GM11168 (cell line): ENCODE measurements around the gene PNLIPRP2.

ENCODE experiments used
- in situ Hi-C: fragments of 300-500 bp; cut with MboI; formaldehyde crosslinking; loops from one replicate; pipeline ENCODE4 v1.12.0; 2022; ENCODE audit warnings: low sequenced_read_pairs; ENCODE audit not compliant: unreplicated experiment

Gene PNLIPRP2

DNA sequence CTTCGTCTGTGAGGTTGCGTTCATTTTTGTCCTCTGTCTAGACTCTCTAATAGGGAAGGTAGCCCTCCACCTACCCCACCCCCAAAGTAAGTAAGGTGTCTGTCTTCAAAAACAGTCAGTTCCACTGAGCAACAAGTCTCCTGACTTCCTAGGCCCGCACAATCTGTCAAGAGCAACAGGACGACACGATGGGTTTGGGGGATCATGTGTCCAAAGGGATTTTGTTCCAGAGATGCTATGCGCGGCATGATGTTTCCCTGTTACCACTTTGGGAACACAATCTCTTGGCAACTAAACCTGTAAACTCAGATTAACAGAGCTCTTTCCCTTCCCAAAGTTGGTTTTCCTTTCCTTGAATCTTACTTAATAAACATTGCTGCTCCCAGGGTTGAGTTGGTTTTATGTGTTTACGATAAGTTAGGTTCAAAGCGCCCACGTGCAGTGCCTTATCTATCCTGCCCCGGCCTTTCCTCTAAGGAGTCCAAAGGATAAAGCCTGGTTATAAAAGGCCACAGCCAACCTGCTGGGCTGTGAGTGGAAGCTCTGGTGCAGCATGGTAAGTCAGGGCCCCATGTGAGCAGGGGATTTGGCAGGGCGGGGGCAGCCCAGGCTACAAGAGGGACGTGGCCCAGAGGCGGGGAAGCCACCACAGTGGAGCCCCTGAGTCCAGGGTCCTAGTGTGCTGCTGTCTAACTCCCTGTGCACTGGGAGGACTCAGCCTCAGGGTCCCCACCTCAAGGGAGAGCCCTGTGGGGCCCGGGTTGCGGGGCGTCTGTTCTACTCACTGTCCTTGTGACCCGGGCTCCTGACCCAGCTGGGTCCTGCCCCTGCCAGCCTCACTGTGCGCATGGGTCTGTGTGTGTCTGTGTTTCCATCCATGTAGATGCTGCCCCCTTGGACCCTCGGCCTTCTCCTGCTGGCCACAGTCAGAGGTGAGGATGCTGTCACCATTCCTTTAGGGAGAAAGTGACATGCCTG is at the start of gene PNLIPRP2:
Gene PNLIPRP2 (plus strand): TSS at position 531 of the 978 bp plus-strand sequence.
- in situ Hi-C loops, result no loop called here

DNA sequence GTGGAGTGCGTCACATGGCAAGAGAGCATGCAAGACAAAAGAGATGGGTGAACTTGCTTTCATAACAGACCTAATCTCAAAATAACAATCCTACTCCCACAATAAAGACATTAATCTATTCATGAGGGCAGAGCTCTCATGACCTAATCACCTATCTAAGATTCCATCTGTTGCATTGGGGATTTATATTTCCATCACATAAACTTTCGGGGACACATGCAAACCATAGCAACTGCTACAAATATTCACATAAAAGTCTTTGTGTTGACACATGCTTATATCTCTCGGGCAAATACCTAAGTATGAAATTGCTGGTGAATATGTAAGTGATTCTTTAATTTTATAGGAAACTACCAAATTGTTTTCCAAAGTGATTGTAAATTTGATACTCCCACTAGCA is 46.0 kb upstream of the PNLIPRP2 start:
- in situ Hi-C loops, result no loop called here

DNA sequence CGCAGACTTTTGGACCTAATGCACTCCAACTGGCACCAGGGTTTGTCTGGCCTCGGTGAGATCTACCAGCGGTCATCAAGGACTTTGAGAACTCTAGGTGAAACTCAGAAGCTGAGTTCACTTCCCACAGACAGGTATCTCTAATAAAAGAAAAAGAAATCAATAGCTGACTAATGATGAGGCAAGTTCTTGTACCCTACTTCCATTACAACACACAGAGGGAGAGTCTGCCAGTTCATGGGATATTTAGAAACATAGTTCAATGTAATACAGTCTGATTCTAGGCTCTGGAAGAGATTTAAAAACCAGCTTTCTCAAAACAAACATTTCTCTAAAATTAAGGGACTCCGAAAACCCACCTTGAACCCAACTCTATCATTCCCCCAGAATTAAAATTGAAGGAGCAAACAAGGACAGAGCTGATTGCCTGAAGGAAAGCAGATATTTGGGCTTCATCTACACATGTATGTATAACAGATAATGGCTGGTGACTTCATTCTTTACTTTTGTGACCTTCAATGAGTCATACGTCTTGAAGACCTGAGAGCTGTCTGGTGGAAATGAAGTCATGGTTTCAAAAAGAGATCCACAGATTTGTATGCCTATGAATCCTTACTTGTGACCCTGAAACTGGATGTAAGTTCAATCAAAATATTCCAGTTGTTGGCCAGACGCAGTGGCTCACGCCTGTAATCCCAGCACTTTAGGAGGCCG is 32.7 kb upstream of the PNLIPRP2 start:
- in situ Hi-C loops, result no loop called here

DNA sequence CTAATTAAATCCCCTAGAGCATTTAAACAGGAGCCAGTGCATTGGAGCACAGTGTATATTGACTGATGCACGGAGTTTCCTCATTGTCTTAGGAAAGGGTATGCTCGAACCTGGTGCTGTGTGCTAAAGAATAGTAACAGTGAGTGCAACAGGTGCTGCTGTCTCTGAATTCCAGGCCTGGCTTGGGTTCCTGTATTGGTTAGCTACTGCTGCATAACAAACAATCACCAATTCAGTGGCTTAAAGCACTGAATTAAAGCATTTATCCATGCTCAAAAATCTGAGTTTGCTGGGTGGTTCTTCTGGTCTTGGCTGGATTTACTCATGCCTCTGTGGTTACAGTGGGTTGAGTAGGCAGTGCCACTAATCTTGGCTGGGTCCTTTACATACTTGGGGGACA is 31.8 kb upstream of the PNLIPRP2 start:
- in situ Hi-C loops, result no loop called here

DNA sequence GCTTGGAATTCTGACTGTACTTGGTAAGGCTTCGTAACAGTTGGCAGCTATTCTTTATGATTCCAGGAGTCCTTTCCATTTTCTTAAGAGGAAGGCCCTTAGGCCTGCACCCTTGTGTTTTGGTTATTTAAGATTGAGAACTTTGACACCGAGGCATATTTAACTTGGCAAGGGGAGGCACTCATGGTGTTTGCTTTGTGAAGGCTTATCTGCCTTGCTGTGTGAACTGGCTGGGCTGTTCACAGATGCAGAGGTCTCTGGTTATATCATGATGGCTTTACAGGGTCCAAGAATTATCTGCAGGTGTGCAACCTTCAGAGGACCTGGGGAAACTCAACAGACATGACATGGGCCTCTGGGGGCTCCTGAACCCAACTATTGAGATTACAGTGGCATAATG is 30.8 kb upstream of the PNLIPRP2 start:
- in situ Hi-C loops, result no loop called here

DNA sequence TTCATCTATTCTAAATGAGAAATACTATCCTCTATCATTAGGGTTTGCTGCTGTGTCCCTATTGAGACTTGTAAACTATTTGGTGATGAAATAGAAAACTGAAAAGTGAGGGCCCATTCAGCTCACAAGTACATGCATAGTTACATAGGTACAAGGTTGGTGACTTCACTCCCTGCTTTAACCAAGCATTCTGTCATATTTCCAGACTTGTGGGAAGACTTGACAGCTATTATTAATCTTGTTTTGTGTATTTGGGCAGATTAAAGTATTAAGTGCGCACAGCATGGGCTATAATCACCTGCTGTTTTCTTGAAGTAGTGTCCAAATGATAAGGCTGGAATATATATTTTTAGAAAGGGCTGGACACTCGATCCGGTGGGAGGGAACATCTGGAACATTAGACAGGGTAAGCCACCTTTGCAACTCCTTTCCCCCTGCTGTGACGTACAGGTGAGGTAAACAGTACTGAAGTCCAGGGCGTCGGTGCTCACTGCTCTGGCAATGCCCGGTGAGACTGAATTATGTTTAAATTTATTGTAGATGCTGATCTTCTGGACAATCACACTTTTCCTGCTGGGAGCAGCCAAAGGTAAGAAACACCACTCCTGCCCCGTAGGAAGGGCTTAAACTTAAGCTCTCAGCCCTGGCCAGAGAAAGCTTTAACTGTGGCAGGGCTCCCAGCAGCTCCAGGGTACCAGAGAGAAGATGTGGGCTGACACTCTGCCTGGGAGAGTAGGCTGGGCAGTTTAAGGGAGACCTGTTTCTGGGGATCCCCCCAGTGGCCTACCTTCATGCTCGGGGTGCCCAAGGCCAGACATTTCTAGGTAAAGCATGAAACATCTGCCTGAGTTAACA is 29.9 kb upstream of the PNLIPRP2 start, which contains the start of gene PNLIPRP1:
Gene PNLIPRP1 (plus strand): TSS at position 370 of the 855 bp plus-strand sequence. CDS start 171 bp downstream, at position 541.
- in situ Hi-C loops, result no loop called here

DNA sequence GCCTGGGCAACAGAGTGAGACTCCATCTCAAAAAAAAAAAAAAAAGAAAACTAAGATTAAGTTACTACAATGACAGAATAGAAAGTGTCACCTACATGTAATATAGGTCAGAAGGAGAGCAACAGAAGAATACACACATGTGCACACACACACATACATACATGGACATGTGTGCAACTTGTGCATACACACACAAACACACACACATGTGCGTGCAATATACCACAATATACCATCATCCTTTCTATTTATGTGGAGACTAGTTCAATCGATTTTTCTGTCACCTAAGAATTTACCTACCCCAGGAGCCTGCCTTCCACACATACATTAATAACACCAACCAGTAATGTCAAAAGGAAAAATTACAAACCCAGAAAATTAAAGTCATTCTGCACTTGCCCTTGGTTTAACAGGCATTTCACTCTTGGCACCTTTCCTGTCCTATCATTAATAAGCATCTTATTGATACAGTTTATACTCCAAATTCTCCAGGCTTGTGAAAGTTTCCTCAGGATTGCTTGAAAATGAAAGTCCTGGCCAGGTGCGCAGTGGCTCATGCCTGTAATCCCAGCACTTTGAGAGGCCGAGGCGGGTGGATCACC is 27.5 kb upstream of the PNLIPRP2 start:
- in situ Hi-C loops, result no loop called here

DNA sequence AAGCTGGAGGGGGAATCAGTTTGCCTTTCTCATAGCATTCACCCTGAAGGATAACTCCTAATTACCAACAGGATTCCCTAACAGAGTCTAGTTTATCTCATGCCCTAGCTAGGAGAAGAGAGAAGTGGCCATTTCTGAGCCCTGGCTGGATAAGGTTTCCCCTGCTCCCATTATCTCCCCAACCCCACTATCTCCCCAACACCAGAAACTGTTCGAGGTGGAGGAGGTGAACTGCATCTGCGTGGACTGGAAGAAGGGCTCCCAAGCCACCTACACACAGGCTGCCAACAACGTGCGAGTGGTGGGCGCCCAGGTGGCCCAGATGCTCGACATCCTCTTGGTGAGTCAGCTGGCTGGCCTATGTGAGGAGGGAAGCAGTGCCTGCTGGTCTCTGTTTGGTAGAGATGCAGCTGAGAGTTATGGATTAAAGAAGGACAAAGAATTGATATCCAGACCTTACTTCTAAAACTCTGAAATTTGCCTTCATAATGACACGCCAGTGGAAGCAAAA is 26.2 kb upstream of the PNLIPRP2 start:
- in situ Hi-C loops, result no loop called here

DNA sequence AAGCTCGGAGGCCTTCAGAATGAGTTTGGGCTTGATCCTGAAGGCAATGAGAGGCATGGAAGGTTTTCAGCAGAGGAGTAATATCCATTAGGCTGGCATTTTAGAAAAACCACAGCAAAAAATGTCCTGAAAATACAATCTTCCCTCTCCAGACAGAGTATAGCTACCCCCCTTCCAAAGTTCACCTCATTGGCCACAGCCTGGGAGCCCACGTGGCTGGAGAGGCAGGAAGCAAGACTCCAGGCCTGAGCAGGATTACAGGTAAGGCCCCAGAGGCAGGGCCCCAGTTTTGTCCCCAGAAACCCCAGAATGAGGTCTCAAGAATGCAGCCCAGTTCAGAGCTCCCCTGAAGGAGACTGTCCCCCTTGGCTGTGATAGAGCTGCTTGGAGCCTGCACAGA is 24.7 kb upstream of the PNLIPRP2 start:
- in situ Hi-C loops, result no loop called here

DNA sequence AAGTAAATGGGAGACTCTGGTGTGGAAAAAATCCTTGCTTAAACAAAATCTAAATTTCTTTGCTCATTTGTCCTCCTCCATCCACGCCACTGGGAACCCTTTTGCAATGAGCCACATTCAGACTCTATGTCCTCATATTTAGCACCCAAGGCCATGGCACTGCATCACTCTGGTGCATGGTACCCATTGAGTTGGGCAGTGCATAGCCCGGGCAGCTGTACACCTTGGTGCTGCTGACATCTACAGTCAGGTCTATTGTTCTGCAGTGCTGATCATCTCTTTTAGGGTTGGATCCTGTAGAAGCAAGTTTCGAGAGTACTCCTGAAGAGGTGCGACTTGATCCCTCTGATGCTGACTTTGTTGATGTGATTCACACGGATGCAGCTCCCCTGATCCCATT is 23.2 kb upstream of the PNLIPRP2 start:
- in situ Hi-C loops, result no loop called here

DNA sequence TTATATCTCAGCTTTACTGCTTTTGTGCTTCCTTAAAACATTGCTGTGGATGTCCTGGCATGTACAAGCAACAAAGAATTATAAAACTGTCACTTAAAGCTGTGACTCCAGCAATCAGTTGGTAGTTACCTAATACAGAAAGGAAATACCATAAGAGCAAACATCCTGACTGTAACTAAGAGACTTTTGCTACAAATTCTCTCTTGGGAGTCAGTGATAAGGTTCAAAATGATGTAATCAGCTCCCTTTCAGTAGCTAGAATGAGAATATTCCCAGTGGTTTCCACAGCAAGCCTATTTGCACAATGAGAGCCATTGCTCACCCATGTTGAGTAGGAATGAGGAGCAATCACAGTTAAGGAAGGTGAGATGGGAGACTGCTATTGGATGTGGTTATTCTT is 22.4 kb upstream of the PNLIPRP2 start:
- in situ Hi-C loops, result no loop called here

DNA sequence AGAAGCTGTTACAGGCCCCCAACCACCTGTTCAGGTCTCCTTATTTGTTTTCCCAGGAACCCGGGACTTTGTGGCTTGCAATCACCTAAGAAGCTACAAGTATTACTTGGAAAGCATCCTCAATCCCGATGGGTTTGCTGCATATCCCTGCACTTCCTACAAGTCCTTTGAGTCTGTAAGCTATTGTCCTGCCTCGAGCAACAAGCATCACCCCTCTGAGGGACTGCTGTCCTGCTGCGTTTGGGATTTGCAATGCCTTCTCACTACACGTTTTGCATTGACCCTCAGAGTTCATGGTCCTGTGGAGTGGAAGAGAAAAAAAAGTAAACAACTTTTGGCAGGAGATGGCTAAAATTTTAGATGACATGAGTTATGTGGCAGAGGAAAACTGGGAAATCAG is 20.8 kb upstream of the PNLIPRP2 start:
- in situ Hi-C loops, result no loop called here

DNA sequence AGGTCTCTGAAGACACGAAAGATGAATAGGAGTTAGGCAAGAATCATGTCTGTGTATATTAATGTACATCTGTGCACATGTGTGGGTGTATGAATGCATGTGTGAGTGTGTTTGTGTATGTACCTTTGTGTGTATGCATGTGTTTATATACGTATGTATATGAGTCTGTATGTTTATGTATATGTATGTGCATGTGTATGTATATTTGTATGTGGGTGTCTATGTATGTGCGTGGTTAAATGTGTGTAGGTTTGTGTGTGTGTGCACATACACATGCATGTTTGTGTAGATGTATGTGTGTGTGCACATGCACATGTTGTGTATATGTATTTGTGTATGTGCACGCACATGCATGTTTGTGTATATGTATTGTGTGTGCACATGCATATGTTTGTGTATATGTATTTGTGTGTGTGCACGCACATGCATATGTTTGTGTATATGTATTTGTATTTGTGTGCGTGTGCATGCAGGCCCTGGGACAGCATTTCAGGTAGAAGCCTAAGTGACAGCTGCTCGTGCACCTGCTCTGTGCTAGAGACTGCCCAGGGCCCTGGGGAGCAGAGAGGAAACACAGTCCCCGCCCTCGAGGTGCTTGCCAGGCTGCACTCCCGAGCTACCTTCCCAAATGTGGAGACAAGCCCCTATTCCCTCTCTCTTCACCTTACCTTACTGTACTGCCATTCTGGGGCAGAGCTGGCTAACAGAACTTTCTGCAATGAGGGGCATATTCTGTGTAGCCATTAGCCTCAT is 17.9 kb upstream of the PNLIPRP2 start:
- in situ Hi-C loops, result no loop called here

DNA sequence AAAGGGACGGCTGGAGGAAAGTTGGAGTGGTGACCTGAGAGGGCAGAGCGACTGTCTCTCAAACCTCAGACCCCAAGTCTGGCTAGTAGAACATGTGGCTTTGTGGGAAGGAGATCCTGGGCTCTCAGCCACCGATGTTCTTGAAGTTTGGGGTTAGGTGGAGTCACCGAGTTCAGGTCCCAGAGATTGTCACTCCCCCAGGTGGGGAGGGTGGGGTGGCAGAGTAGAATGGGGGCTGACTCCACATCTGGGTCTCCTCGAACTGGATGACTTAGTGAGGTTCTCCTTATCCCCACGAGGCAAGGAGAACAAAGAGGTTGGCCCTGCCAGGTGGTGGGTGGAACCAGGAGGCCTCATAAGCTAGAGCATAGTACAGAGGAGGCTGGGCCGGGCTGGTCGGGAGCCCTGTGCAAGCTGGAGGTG is 14.7 kb upstream of the PNLIPRP2 start:
- in situ Hi-C loops, result no loop called here

DNA sequence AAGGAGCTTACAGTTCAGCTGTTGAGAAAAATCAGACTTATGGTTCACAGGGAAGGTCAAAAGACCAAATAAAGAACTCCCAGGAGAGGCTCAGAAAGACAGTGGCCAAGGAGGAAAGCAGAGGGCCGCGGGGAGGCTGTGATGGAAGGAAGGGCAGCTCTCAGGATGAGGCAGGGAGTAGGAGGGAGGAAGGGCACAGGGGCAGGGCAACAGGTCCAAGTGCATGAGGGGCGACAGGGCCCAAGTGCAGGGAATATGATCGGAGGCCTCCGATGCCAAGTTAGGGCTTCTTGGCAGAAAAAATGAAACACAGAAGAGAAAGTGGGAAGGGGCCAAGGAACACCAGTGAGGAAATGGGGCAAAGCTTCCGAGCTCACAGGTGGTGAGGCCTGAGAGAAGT is 13.4 kb upstream of the PNLIPRP2 start:
- in situ Hi-C loops, result no loop called here

DNA sequence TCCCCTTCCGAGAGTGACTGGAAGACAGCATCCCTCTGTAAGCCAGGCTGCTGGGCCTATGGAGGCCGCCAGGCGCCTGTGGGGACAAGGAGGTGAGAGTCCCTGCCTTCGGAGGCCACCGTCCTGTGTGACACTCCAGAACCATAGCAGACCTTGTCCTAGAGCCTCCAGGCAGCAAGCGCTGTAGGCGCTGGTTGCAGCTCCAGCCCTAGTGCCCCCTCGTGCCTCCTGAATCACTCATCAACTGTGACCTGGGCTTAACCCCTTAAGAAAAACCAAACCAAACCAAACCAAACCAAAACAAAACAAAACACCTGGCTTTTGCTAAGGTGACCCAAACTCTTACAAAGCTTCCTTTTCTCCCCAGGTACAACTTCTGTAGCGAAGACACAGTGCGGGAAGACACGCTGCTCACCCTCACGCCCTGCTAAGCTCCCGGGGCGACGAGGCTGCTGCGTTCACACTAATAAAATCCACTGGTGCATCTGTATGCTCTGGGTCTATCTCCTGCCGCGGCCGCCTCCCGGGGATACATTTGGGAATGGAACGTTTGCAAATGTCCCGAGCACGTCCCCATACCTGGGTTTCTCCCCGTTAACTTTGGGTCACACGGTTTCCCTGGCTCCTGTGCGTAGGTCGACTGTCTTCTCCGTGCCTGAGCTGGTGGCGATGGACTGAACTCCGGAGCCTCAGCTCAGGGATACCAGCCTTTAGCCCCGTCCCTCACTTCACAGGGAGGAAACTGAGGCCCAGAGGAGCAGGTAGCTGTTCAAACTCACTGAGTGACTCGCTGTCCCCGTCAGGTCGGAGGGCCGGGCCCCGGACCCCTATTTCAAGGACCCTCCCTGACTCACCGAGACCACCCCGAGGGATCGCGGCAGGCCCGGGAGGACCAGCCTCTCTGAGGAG is 11.8 kb upstream of the PNLIPRP2 start:
- in situ Hi-C loops, result no loop called here

DNA sequence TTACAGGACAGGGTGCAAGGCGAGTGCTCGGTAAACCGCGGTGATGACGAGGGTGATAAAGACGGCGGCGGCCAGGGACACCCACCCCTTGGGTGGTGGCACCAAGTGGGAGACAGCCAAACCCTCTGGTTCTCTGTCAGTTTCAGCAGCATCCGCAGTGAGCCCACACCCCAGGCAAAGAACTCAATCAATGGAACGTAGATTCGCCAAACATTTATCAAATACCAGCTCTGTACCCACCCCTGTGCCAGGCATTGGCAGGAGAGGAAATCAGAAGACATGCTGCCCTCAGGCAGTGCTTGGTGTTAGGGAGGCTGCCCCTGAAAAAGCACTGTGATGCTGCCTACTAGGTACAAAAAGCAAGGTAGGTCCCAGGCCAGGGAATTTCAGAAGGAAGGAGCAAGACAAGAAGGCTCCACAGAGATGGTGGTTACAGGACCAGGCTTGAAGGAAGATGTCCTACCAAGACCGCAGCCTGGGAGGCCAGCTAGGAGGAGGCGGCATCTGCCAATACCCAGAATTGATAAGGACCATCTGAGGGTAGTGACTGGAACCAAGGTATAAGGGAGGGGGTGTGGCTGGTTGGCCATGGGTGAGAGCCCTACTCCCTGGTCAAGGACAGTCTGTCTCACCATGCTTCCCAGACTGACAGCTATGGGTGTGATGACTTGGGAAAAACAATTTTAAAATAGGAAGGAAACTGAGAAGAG is 10.2 kb upstream of the PNLIPRP2 start:
- in situ Hi-C loops, result no loop called here
